SK-N-SH (cell line): ENCODE data around the gene KRT39.
A peak's percentile ranks its signal among the peaks of the same experiment; 100 is the strongest.

Experiments used
- CHD2 ChIP-seq: fragments of 150-350 bp; IDR thresholded peaks from 2 replicates; pipeline ENCODE4 v1.6.1; 2018; ENCODE audit warnings: low read length; ENCODE audit not compliant: partially characterized antibody
- CTCF ChIP-seq: fragments of 200-600 bp; sonication (generic); IDR thresholded peaks from 2 replicates; pipeline ENCODE4 v1.6.1; 2017; ENCODE audit warnings: antibody characterized with exemption, mild to moderate bottlenecking, moderate library complexity
- ELF1 ChIP-seq: IDR thresholded peaks from 2 replicates; pipeline ENCODE4 v1.4.0; 2012
- JUND ChIP-seq: IDR thresholded peaks from 2 replicates; pipeline ENCODE4 v1.4.0; 2012
- MEF2A ChIP-seq: IDR thresholded peaks from 2 replicates; pipeline ENCODE4 v1.4.0; 2012; ENCODE audit warnings: low read depth, borderline replicate concordance
- MXI1 ChIP-seq: IDR thresholded peaks from 2 replicates; pipeline ENCODE4 v1.6.1; 2012; ENCODE audit warnings: mild to moderate bottlenecking, low read depth, low read length, improper control_type of control experiment
- NRF1 ChIP-seq: IDR thresholded peaks from 2 replicates; pipeline ENCODE4 v1.6.1; 2012; ENCODE audit warnings: low read depth, mild to moderate bottlenecking, low read length
- POLR2AphosphoS5 ChIP-seq: IDR thresholded peaks from 2 replicates; pipeline ENCODE4 v1.6.1; 2012; ENCODE audit warnings: low read depth, low read length
- SIN3A ChIP-seq: IDR thresholded peaks from 2 replicates; pipeline ENCODE4 v1.6.1; 2012; ENCODE audit warnings: low read depth, mild to moderate bottlenecking, low read length, moderate library complexity, borderline replicate concordance
- SMC3 ChIP-seq: IDR thresholded peaks from 2 replicates; pipeline ENCODE4 v1.6.1; 2012; ENCODE audit warnings: low read depth, low read length, improper control_type of control experiment
- TAF1 ChIP-seq: IDR thresholded peaks from 2 replicates; pipeline ENCODE4 v1.6.1; 2012; ENCODE audit warnings: low read depth, mild to moderate bottlenecking, low read length, moderate library complexity, borderline replicate concordance
- TEAD4 ChIP-seq: IDR thresholded peaks from 2 replicates; pipeline ENCODE4 v1.4.0; 2012; ENCODE audit warnings: mild to moderate bottlenecking, borderline replicate concordance; ENCODE audit not compliant: insufficient read depth
- USF1 ChIP-seq: IDR thresholded peaks from 2 replicates; pipeline ENCODE4 v1.4.0; 2012; ENCODE audit warnings: low read depth, borderline replicate concordance
- ZBTB33 ChIP-seq: IDR thresholded peaks from 2 replicates; pipeline ENCODE4 v1.4.0; 2012; ENCODE audit warnings: low read depth, borderline replicate concordance

GRCh38 chr17:40910441-40910841, 56.3 kb downstream of the KRT39 start:
- no peak; the same call in 1 of the 2 replicates for TF ChIP-seq ELF1
- peak; percentile 52; the same call in 1 of the 2 replicates for TF ChIP-seq TEAD4
- TF ChIP-seq MXI1 = no peak
- TF ChIP-seq NRF1 = no peak
- TF ChIP-seq CTCF = no peak
- no peak for TF ChIP-seq SIN3A
- no peak for TF ChIP-seq CHD2
- TF ChIP-seq SMC3 = no peak
- TF ChIP-seq MEF2A = peak; percentile 70
- TF ChIP-seq JUND = peak; percentile 75
- TF ChIP-seq POLR2AphosphoS5 = peak; percentile 40; the same call in 1 of the 2 replicates
- TF ChIP-seq USF1 = no peak
- 0 out of 2 replicates have a peak, but pooled peaks have one; percentile 58 for TF ChIP-seq ZBTB33
- TF ChIP-seq TAF1 = no peak
